OCI-LY7 (cell line): ENCODE results near the gene SERHL2. TPM values are rescaled to one million over a fixed set of nuclear protein-coding genes. Genes with fewer than 3 reads are reported as not detected.
A peak's percentile ranks its signal among the peaks of the same experiment; 100 is the strongest.

ENCODE experiments used
- BruUV-seq: library from RNA; stranded (reverse); fragments of 400-500 nt; replicated peaks from 2 replicates; lab custom pipeline; 2021; lab: Mats Ljungman, UMichigan
- CTCF ChIA-PET: fragments of 300-600 bp; sonication (Branson Sonifier 250); formaldehyde crosslinking; loops from one replicate; lab custom pipeline; 2022; ENCODE audit warnings: antibody characterized with exemption; ENCODE audit not compliant: unreplicated experiment; lab: Charles Lee
- POLR2A ChIA-PET: fragments of 300-600 bp; sonication (Branson Sonifier 250); formaldehyde crosslinking; loops from one replicate; lab custom pipeline; 2022; ENCODE audit warnings: antibody characterized with exemption; lab: Charles Lee
- DNase-seq: peaks from one replicate; pipeline ENCODE4 v3.0.0-alpha.2; 2015; ENCODE audit warnings: low spot score
- H2AFZ ChIP-seq: fragments of 200-600 bp; sonication (generic), shearing (Covaris generic); 2 replicates; pipeline ENCODE4 v1.6.1; 2014; ENCODE audit warnings: mild to moderate bottlenecking, antibody characterized with exemption, low read length, moderate library complexity
- H3K27ac ChIP-seq: fragments of 200-600 bp; sonication (generic); 2 replicates; pipeline ENCODE4 v1.5.1; 2014; ENCODE audit warnings: mixed run types, low read depth, mild to moderate bottlenecking, moderate library complexity, low read length, inconsistent platforms; ENCODE audit not compliant: poor library complexity, severe bottlenecking
- H3K36me3 ChIP-seq: fragments of 200-600 bp; sonication (generic); 2 replicates; pipeline ENCODE4 v1.6.1; 2014; ENCODE audit warnings: mild to moderate bottlenecking, antibody characterized with exemption, low read length, moderate library complexity, mixed read lengths; ENCODE audit not compliant: insufficient read depth
- H3K4me1 ChIP-seq: fragments of 200-600 bp; sonication (generic); 2 replicates; pipeline ENCODE4 v1.5.1; 2014; ENCODE audit warnings: mild to moderate bottlenecking, low read length; ENCODE audit not compliant: insufficient read depth, poor library complexity, severe bottlenecking
- H3K4me2 ChIP-seq: fragments of 200-600 bp; sonication (generic); 2 replicates; pipeline ENCODE4 v1.6.1; 2014; ENCODE audit warnings: mild to moderate bottlenecking, low read length
- H3K4me3 ChIP-seq: fragments of 200-600 bp; sonication (generic); 2 replicates; pipeline ENCODE4 v1.5.1; 2014; ENCODE audit warnings: mild to moderate bottlenecking, low read depth, low read length; ENCODE audit not compliant: poor library complexity, severe bottlenecking
- H3K79me2 ChIP-seq: fragments of 200-600 bp; sonication (generic); 2 replicates; pipeline ENCODE4 v1.6.1; 2016; ENCODE audit warnings: low read depth, mild to moderate bottlenecking, low read length, moderate library complexity, mixed read lengths; ENCODE audit not compliant: insufficient read depth
- H3K9me2 ChIP-seq: fragments of 200-600 bp; sonication (generic); 2 replicates; pipeline ENCODE4 v1.6.1; 2016; ENCODE audit warnings: mild to moderate bottlenecking, low read length, mixed read lengths; ENCODE audit not compliant: insufficient read depth
- H3K9me3 ChIP-seq: fragments of 200-600 bp; sonication (generic); 2 replicates; pipeline ENCODE4 v1.6.1; 2014; ENCODE audit warnings: mild to moderate bottlenecking, mixed run types, low read length, mixed read lengths
- H4K20me1 ChIP-seq: fragments of 200-600 bp; sonication (generic); 2 replicates; pipeline ENCODE4 v1.6.1; 2014; ENCODE audit warnings: mild to moderate bottlenecking, antibody characterized with exemption, low read length, moderate library complexity, mixed read lengths; ENCODE audit not compliant: insufficient read depth
- CTCF ChIP-seq: fragments of 200-600 bp; sonication (generic); conservative IDR thresholded peaks from 2 replicates; pipeline ENCODE4 v1.5.1; 2014; ENCODE audit warnings: mild to moderate bottlenecking, antibody characterized with exemption, low read length, moderate library complexity, mixed read lengths
- EZH2phosphoT487 ChIP-seq: fragments of 200-600 bp; sonication (generic); IDR thresholded peaks from 2 replicates; pipeline ENCODE4 v1.6.1; 2018; ENCODE audit warnings: low read depth, borderline replicate concordance, mild to moderate bottlenecking, mixed run types, antibody characterized with exemption, low read length, moderate library complexity, mixed read lengths
- intact Hi-C: fragments of 100-400 bp; cut with micrococcal nuclease; formaldehyde crosslinking; loops from one replicate; pipeline ENCODE4 v1.10.0; 2022; ENCODE audit not compliant: unreplicated experiment
- total RNA-seq, 2 experiments: library from RNA; depleted of rRNA in 1 of 2; stranded (reverse); fragments of >200 nt in 1 of 2; shearing (Covaris generic) in 1 of 2; gene quantifications; 2 replicates each; pipeline ENCODE4 v1.2.3, GENCODE V29; 2014 to 2022

SERHL2 gene
- total RNA-seq, 2 experiments from 2014 or later = 36.4 to 98.0 TPM

- intact Hi-C loops = loop anchor here (5.0 kb wide), 1 partner anchor 33 kb away; the partner anchor contains the start of gene SERHL2
- Histone ChIP-seq H3K36me3 (peaks cover 34% of the 10 kb centered on the region), H3K27ac (peak within 1 kb of the TSS; percentile 79), H3K4me1 (peaks cover 34% of the 10 kb centered on the region), H4K20me1 (peaks cover 12% of the 10 kb centered on the region; the same call in 1 of the 2 replicates), H3K4me3 (peak within 1 kb of the TSS; percentile 95), H3K4me2 (peak within 1 kb of the TSS; percentile 99), H2AFZ (peak within 1 kb of the TSS; percentile 84), H3K9me3 (no peaks in the 10 kb centered on the region), H3K79me2 (peaks cover 45% of the 10 kb centered on the region), H3K9me2 (no peaks in the 10 kb centered on the region)
- no TSS peak for BruUV-seq
- TF ChIP-seq CTCF (no peak), EZH2phosphoT487 (no peak)
- ChIA-PET POLR2A (no interaction called here), CTCF (no interaction called here)
- peak; percentile 85 for DNase-seq
Observed at GRCh38 chr22:42519525-42520401, 34.0 kb upstream of the SERHL2 start, which contains the start of gene RRP7A. RRP7A (minus strand) TSS chr22:42519796; CDS start chr22:42519786, 10 bp downstream.

- no peak overlapping the region for H3K4me2 ChIP-seq
- CTCF ChIA-PET = no interaction called here
- intact Hi-C loops = no loop called here
- H3K79me2 ChIP-seq = peaks cover 39% of the 10 kb centered on the region
- TF ChIP-seq CTCF (no peak), EZH2phosphoT487 (no peak)
- no peaks in the 10 kb centered on the region for H3K9me3 ChIP-seq
- H3K4me3 ChIP-seq = no peak overlapping the region
- no peak overlapping the region for H3K27ac ChIP-seq
- DNase-seq = no peak
- H3K9me2 ChIP-seq = no peaks in the 10 kb centered on the region
- no TSS peak for BruUV-seq
- H2AFZ ChIP-seq = no peak overlapping the region
- POLR2A ChIA-PET = interaction anchor here (0.7 to 0.9 kb wide), 3 partner anchors 11 to 330 kb away, joined by 3 to 5 read pairs (median 4); no protein-coding TSS in a partner anchor
- H3K4me1 ChIP-seq = peaks cover 25% of the 10 kb centered on the region
- peaks cover 12% of the 10 kb centered on the region; the same call in 1 of the 2 replicates for H4K20me1 ChIP-seq
- peaks cover 23% of the 10 kb centered on the region for H3K36me3 ChIP-seq
Observed at GRCh38 chr22:42521228-42521546, 32.6 kb upstream of the SERHL2 start.

- Histone ChIP-seq H3K79me2 (peaks cover 25% of the 10 kb centered on the region), H3K4me2 (no peak overlapping the region), H3K9me2 (no peaks in the 10 kb centered on the region), H3K27ac (no peak overlapping the region), H3K4me3 (no peak overlapping the region), H3K9me3 (no peaks in the 10 kb centered on the region), H3K36me3 (peaks cover 10% of the 10 kb centered on the region), H2AFZ (no peak overlapping the region), H3K4me1 (peaks cover 17% of the 10 kb centered on the region), H4K20me1 (peaks cover 4% of the 10 kb centered on the region; the same call in 1 of the 2 replicates)
- POLR2A ChIA-PET = no interaction called here
- DNase-seq = no peak
- BruUV-seq = no TSS peak
- intact Hi-C loops = no loop called here
- no peak for TF ChIP-seq CTCF
- no peak for TF ChIP-seq EZH2phosphoT487
- CTCF ChIA-PET = no interaction called here
Observed at GRCh38 chr22:42522546-42522945, 31.2 kb upstream of the SERHL2 start.
